Measurements from ENCODE around the gene GDAP1L1. TPM values are rescaled to one million over a fixed set of nuclear protein-coding genes. Genes with fewer than 3 reads are reported as not detected.

GDAP1L1 gene
- total RNA-seq, 1 donor from 2014 or later, result not detected

DNA sequence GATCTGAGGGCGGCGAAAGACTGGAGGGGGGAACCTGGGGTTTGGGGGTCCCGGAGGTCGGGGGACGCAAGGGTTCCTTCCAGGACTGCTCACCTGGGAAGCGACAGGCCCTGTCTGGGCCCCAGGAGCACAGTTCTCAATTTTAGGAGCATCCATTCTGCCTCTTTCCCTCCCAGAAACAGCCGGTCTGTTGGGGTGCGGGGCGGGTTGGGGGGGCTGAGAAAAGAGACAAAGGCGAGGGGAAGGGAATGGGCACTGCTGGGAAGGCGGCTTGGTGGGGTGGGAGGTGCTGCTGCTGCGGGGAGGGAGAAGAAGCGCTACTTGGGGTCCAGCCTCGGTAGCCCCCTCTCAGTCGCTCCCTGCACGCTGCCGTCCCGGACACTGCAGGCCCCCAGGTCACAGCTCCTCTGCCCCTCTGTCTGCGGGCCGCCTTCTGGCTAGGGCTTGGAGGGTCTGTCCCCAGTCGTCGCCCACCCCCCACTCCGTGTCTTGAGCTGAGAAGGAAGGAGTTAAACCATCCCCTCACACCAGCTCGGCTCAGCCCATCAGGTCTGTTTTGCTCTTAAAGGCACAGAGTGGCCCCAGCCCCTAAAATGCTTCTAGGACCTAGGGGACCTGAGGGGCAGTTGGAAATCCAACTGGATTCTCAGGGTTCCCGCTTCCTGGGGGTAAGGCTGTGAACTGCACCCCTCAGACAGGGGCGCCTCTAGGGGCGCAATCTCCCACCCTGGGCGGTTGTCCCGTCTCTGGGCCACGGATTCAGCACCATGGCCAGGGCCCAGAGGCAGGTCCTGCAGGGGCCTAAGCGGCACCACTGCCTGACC, 690 bp downstream of the GDAP1L1 start:
- peaks cover 25% of the 10 kb centered on the region for H3K27me3 Mint-ChIP-seq (ENCODE audit: low read depth)
- no peaks in the 10 kb centered on the region for H3K36me3 Mint-ChIP-seq (ENCODE audit: low read depth)
- H3K4me1 Mint-ChIP-seq (ENCODE audit: low read depth), result no peaks in the 10 kb centered on the region
- no peak overlapping the region for H3K4me3 Mint-ChIP-seq (ENCODE audit: low read depth)
- no peaks in the 10 kb centered on the region for H3K9me3 Mint-ChIP-seq
- H3K27ac Mint-ChIP-seq, result no peak overlapping the region
- intact Hi-C loops (cut with micrococcal nuclease), result no loop called here
- DNase-seq (ENCODE audit: low spot score), result no peak

DNA sequence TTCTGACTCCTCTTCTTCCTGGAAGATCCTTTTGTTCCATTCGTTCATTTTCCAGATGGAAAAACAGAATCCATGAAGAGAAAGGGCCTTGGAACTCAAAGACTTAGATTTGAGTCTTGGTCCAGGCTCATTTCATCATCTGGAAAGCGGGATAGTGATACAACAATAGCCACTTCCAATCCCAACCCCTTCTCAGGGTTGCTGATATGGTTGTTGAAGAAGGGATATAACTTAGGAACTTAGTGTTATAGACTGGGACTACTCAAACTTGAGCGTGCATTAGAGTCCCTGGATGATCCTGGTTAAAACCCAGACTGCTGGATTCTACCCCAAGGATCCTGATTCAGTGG, 1.3 kb downstream of the GDAP1L1 start:
- Mint-ChIP-seq H3K27me3 (ENCODE audit: low read depth) (peaks cover 25% of the 10 kb centered on the region), H3K4me3 (ENCODE audit: low read depth) (no peak overlapping the region), H3K36me3 (ENCODE audit: low read depth) (no peaks in the 10 kb centered on the region), H3K9me3 (no peaks in the 10 kb centered on the region), H3K4me1 (ENCODE audit: low read depth) (no peaks in the 10 kb centered on the region), H3K27ac (no peak overlapping the region)
- no peak for DNase-seq (ENCODE audit: low spot score)
- intact Hi-C loops (cut with micrococcal nuclease), result no loop called here

DNA sequence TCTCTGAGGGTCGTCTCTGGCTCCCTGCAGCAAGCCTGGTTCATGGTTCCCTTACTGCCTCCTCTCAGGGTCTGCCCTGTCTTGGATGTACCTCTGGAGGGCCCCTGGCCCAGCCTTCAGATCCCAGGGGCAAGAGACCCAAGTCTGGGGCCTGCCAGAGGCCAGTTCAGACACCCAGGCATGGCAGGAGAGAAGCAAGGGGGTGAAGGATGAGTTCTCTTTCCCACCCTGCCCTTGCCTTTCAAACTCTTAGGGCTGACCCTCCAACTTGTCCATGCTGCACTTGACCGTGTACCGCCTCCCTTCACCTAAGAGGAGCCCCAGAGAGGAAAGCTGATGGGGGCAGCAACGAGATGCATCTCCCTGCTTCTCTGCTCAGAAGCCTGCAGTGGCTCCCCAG, 4.2 kb downstream of the GDAP1L1 start:
- Mint-ChIP-seq H3K4me3 (ENCODE audit: low read depth) (no peak overlapping the region), H3K4me1 (ENCODE audit: low read depth) (no peaks in the 10 kb centered on the region), H3K27me3 (ENCODE audit: low read depth) (peaks cover 15% of the 10 kb centered on the region), H3K36me3 (ENCODE audit: low read depth) (no peaks in the 10 kb centered on the region), H3K27ac (no peak overlapping the region), H3K9me3 (no peaks in the 10 kb centered on the region)
- intact Hi-C loops (cut with micrococcal nuclease), result no loop called here
- DNase-seq (ENCODE audit: low spot score), result no peak

DNA sequence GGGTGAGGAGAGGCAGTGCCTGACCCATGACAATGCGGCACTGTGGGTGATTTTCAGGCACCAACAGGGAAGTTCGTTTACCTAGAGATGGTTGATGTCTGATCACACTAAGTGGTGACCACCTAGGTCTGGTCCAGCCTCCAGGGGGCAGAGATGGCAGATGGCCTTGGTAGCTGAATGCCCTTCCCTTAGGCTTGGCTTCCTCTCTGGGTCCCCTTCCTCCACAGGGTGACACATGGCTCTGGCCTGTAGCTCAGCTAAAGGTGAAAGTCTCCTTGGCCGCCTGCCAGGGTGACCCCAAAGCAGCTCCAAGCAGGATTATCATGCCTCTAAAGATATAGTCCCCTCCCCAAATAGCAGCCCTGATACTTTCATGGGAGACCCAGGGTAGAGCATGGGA, 6.4 kb downstream of the GDAP1L1 start:
- no peak for DNase-seq (ENCODE audit: low spot score)
- H3K9me3 Mint-ChIP-seq, result no peaks in the 10 kb centered on the region
- H3K36me3 Mint-ChIP-seq (ENCODE audit: low read depth), result no peaks in the 10 kb centered on the region
- H3K27me3 Mint-ChIP-seq (ENCODE audit: low read depth), result no peaks in the 10 kb centered on the region
- no peak overlapping the region for H3K4me3 Mint-ChIP-seq (ENCODE audit: low read depth)
- intact Hi-C loops (cut with micrococcal nuclease), result no loop called here
- H3K27ac Mint-ChIP-seq, result no peak overlapping the region
- no peaks in the 10 kb centered on the region for H3K4me1 Mint-ChIP-seq (ENCODE audit: low read depth)

DNA sequence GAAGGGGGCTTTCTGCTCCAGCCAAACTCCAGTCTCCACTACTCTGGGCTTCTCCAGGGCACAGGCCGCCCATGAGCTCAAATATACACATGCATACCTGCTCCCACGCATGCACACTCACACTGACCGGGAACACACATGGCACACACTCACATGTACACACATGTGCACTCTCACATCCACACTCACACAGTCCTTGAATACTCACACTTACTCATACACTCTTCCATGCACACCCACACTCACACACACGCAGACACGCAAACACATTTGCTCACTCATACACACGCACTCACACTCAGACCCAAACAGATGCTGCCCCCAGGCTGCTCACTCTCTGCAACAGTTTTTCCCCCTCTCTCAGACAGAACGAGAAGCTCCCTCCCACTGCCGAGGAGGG, 7.0 kb downstream of the GDAP1L1 start:
- H3K4me3 Mint-ChIP-seq (ENCODE audit: low read depth), result no peak overlapping the region
- intact Hi-C loops (cut with micrococcal nuclease), result no loop called here
- no peaks in the 10 kb centered on the region for H3K27me3 Mint-ChIP-seq (ENCODE audit: low read depth)
- DNase-seq (ENCODE audit: low spot score), result no peak
- no peak overlapping the region for H3K27ac Mint-ChIP-seq
- no peaks in the 10 kb centered on the region for H3K36me3 Mint-ChIP-seq (ENCODE audit: low read depth)
- no peaks in the 10 kb centered on the region for H3K9me3 Mint-ChIP-seq
- H3K4me1 Mint-ChIP-seq (ENCODE audit: low read depth), result no peaks in the 10 kb centered on the region

DNA sequence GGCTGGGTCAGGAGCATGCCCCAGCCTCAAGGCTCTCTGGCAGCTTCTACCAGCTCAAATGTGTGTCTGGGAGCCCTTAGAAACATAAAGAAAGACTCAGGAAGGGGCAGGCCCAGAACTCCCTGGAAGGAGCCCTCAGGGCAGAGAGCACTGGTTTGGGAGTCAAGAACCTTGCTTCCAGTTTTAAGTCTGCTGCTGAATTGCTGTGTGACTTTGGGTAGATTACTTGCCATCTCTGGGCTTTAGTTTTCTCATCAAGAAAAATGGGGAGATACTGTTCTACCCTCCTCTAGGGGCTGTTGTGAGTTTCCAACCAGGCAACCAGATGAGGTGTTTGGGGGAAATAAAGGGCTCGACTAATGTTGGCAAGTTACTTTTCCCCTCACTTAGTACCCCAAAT, 8.8 kb downstream of the GDAP1L1 start:
- Mint-ChIP-seq H3K27me3 (ENCODE audit: low read depth) (no peaks in the 10 kb centered on the region), H3K4me1 (ENCODE audit: low read depth) (no peaks in the 10 kb centered on the region), H3K9me3 (no peaks in the 10 kb centered on the region), H3K36me3 (ENCODE audit: low read depth) (no peaks in the 10 kb centered on the region), H3K27ac (no peak overlapping the region), H3K4me3 (ENCODE audit: low read depth) (no peak overlapping the region)
- intact Hi-C loops (cut with micrococcal nuclease), result no loop called here
- no peak for DNase-seq (ENCODE audit: low spot score)

DNA sequence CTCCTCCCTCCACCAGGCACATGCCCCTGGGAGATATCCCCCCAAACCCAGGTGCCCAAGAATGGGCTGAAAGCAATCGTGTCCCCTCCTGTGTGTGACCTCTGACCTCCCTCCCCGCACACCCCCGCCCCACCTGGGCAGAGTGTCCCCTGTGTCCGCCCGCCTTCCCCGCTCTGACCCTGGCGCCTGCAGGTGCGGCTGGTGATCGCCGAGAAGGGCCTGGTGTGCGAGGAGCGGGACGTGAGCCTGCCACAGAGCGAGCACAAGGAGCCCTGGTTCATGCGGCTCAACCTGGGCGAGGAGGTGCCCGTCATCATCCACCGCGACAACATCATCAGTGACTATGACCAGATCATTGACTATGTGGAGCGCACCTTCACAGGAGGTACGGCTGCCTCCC, 9.9 kb downstream of the GDAP1L1 start:
- H3K36me3 Mint-ChIP-seq (ENCODE audit: low read depth), result no peaks in the 10 kb centered on the region
- no peaks in the 10 kb centered on the region for H3K9me3 Mint-ChIP-seq
- no peaks in the 10 kb centered on the region for H3K4me1 Mint-ChIP-seq (ENCODE audit: low read depth)
- no peaks in the 10 kb centered on the region for H3K27me3 Mint-ChIP-seq (ENCODE audit: low read depth)
- intact Hi-C loops (cut with micrococcal nuclease), result no loop called here
- no peak overlapping the region for H3K4me3 Mint-ChIP-seq (ENCODE audit: low read depth)
- H3K27ac Mint-ChIP-seq, result no peak overlapping the region
- DNase-seq (ENCODE audit: low spot score), result no peak

DNA sequence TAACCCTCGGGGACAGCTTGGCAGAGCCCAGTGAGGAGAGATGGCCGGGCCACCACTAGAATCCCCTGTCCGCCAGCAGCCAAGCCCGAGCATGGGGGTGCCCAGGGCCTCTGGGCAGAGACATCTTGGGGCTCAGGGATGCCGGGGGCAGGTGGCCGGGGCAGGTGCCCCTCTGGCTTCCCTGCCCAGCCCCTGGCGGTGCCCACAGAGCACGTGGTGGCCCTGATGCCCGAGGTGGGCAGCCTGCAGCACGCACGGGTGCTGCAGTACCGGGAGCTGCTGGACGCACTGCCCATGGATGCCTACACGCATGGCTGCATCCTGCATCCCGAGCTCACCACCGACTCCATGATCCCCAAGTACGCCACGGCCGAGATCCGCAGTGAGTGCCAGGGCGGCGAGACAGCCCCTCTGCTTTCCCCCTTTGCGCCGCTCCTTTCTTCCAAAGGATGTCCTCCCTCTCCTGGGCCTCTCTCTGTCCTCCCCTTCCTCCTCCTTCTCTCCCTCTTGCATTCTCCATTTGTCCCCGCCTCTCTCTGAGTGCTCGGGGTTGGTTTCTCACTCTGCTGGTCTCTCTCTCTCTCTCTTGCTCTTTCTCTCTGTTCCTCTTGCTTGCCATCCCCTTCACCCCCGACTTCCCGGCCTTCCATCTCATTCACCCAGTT, 11.2 kb downstream of the GDAP1L1 start:
- intact Hi-C loops (cut with micrococcal nuclease), result no loop called here
- Mint-ChIP-seq H3K27me3 (ENCODE audit: low read depth) (no peaks in the 10 kb centered on the region), H3K9me3 (no peaks in the 10 kb centered on the region), H3K4me3 (ENCODE audit: low read depth) (no peak overlapping the region), H3K27ac (no peak overlapping the region), H3K4me1 (ENCODE audit: low read depth) (no peaks in the 10 kb centered on the region), H3K36me3 (ENCODE audit: low read depth) (no peaks in the 10 kb centered on the region)
- DNase-seq (ENCODE audit: low spot score), result no peak

DNA sequence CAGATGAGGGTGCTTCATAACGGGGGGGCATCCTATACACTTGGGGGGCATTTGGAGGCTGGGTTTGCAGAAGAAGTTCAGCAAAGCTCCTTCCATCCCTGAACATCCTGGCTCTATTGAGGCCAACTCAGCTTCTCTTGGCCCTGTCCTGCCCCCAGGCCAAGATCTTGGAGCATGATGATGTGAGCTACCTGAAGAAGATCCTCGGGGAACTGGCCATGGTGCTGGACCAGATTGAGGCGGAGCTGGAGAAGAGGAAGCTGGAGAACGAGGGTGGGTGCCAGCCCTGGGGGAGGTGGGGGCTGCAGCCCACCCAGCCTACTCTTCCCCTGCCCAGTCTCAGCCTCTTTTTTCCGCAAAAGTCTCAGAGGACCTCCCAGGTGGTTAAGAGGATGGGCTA, 17.2 kb downstream of the GDAP1L1 start:
- intact Hi-C loops (cut with micrococcal nuclease), result no loop called here
- Mint-ChIP-seq H3K27me3 (ENCODE audit: low read depth) (peaks cover 3% of the 10 kb centered on the region), H3K36me3 (ENCODE audit: low read depth) (no peaks in the 10 kb centered on the region), H3K4me3 (ENCODE audit: low read depth) (no peak overlapping the region), H3K9me3 (no peaks in the 10 kb centered on the region), H3K27ac (no peak overlapping the region), H3K4me1 (ENCODE audit: low read depth) (no peaks in the 10 kb centered on the region)
- no peak for DNase-seq (ENCODE audit: low spot score)

DNA sequence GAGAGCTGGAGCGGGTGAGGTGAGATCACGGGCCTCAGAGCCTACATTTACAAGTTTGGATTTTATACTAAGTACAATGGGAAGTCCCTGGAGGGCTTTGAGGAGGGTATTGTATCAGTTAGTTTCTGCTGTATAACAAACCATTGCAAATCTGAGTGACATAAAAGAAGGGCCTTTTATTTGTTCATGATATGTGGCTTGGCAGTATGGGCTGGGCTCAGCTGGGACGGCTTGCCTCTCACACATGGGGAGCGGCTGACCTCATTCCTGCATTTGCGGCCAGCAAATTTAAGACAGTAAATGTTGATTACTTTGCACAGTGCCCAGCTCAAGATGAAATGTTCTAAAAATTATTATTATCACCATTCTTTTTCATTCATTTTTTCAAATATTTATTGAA, 21.7 kb downstream of the GDAP1L1 start:
- DNase-seq (ENCODE audit: low spot score), result no peak
- H3K4me1 Mint-ChIP-seq (ENCODE audit: low read depth), result no peaks in the 10 kb centered on the region
- H3K4me3 Mint-ChIP-seq (ENCODE audit: low read depth), result no peak overlapping the region
- H3K9me3 Mint-ChIP-seq, result no peaks in the 10 kb centered on the region
- H3K27ac Mint-ChIP-seq, result no peak overlapping the region
- intact Hi-C loops (cut with micrococcal nuclease), result no loop called here
- peaks cover 3% of the 10 kb centered on the region for H3K27me3 Mint-ChIP-seq (ENCODE audit: low read depth)
- no peaks in the 10 kb centered on the region for H3K36me3 Mint-ChIP-seq (ENCODE audit: low read depth)

DNA sequence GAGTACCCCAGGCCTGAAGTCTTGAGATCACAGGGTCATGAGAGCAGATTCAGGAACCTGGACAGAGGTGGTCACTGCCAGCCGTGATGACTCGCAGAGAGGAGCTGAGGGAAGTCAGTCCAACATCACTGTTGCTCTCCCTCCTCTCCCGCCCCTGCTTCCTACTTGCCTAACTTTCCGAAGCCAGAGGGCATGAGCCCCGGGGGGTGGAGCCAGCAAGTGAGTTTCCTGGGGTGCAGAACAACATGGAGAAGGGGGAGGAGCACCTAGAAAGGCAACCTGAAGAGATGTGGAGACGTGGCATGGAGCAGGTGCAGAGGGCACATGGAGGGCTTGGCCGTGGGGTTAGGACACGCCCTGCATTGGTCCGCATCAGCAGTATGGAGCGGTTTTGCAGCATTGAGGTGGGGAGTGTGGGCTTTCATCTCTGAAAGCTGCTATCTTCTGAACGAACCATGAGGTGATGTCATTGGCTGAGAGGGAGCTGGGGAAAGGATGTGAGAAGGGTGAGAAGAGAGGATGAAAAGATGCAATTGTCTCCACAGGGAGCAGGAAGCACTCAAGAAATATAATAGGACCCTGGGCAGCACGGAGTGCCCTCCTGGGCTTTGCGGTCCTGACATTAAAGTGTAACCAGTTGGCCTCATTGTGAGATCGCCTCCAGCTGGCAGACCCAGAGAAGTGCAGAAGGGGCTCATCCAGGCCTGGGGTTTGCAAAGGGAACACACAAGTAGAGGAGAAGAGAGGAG, 25.0 kb downstream of the GDAP1L1 start:
- H3K9me3 Mint-ChIP-seq, result no peaks in the 10 kb centered on the region
- H3K4me1 Mint-ChIP-seq (ENCODE audit: low read depth), result no peaks in the 10 kb centered on the region
- H3K4me3 Mint-ChIP-seq (ENCODE audit: low read depth), result no peak overlapping the region
- H3K27ac Mint-ChIP-seq, result no peak overlapping the region
- H3K36me3 Mint-ChIP-seq (ENCODE audit: low read depth), result no peaks in the 10 kb centered on the region
- intact Hi-C loops (cut with micrococcal nuclease), result no loop called here
- DNase-seq (ENCODE audit: low spot score), result no peak
- H3K27me3 Mint-ChIP-seq (ENCODE audit: low read depth), result peaks cover 3% of the 10 kb centered on the region

DNA sequence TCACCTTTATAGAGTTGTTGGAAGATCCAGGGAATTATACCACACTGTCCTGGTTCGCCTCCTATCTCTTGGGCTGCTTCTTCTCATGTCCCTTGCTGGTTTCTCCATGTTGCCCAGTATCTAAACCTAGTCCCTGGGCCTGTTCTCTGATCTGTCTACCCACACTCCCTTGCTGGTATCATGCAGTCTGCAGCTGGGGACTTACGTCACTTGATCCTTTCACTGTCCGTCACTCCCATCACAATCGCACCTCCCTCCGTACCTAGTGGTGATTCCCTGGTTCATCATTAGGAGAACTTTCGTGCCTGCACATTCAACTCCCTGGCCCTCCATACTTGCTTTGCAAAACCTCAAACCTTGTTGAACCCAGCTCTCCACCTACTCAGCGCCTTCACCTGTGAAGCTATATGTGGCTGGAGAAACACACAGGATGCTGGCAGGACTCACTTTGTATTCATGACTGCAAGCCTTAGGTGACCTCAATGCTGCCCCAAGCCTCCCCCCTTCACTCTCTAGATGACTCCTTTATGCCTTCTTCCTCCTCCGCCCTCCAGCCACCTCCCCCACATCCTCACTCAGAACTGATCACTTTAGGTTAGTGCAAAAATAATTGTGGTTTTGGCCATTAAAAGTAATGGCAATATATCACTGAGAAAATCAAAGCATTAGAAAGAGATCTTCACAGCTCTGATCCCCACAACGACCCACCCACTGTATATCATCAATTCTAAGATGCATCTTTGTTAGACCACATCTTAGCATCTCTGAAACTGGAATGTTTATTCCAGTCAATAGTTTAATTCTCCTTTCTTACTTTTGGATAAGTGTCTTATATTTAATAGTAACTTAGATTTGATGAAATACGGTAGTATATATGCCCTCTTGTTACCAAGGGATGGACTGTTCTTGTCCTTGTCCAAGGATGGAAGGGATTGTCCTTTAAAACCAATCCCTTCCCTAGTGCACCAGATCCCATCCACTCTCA, 26.4 kb downstream of the GDAP1L1 start:
- Mint-ChIP-seq H3K4me3 (ENCODE audit: low read depth) (no peak overlapping the region), H3K27ac (no peak overlapping the region), H3K9me3 (no peaks in the 10 kb centered on the region), H3K27me3 (ENCODE audit: low read depth) (peaks cover 1% of the 10 kb centered on the region), H3K36me3 (ENCODE audit: low read depth) (no peaks in the 10 kb centered on the region), H3K4me1 (ENCODE audit: low read depth) (no peaks in the 10 kb centered on the region)
- intact Hi-C loops (cut with micrococcal nuclease), result no loop called here
- no peak for DNase-seq (ENCODE audit: low spot score)

All from activated T-helper 2 cell treated with anti-CD3 and anti-CD28 coated beads, Interferon-gamma antibody, Interleukin-2, Interleukin-4, amounts not matched to agents 10 μg/mL and 5 μg/mL and 100 μg/mL, durations not matched to agents 14 hours and 24 hours and 36 hours (primary cell).